ENCODE results near the gene ARRDC2.
"Not testable (repeated sequence)": the region's sequence is repeated elsewhere in the genome, so short reads cannot be mapped to it uniquely, and the experiment has no call there.

Gene ARRDC2

GRCh38 chr19:18007917-18008673 lies at the start of gene ARRDC2:
Gene ARRDC2, plus strand, starts transcription at chr19:18008170. Its CDS starts 141 bp downstream, at chr19:18008311.
- peak; percentile 90 for DNase-seq (ENCODE audit: low spot score)

GRCh38 chr19:17963936-17964691 lies 43.9 kb upstream of the ARRDC2 start:
- no peak for DNase-seq (ENCODE audit: low spot score)

GRCh38 chr19:17965370-17966128 lies 42.4 kb upstream of the ARRDC2 start:
- no peak for DNase-seq (ENCODE audit: low spot score)

GRCh38 chr19:17966129-17966483 lies 41.9 kb upstream of the ARRDC2 start:
- DNase-seq (ENCODE audit: low spot score): no peak

GRCh38 chr19:17966550-17967256 lies 41.3 kb upstream of the ARRDC2 start, which contains the start of gene KCNN1:
Gene KCNN1, plus strand, starts transcription at chr19:17967107. Its CDS starts 6,782 bp downstream, at chr19:17973889.
- no peak for DNase-seq (ENCODE audit: low spot score)

GRCh38 chr19:17967257-17968051 lies 40.5 kb upstream of the ARRDC2 start:
- DNase-seq (ENCODE audit: low spot score): no peak

GRCh38 chr19:17968362-17968761 lies 39.6 kb upstream of the ARRDC2 start:
- DNase-seq (ENCODE audit: low spot score): no peak

GRCh38 chr19:17969096-17969792 lies 38.7 kb upstream of the ARRDC2 start:
- no peak for DNase-seq (ENCODE audit: low spot score)

- no peak for DNase-seq (ENCODE audit: low spot score)
Observed at GRCh38 chr19:17972230-17972629, 35.7 kb upstream of the ARRDC2 start.

GRCh38 chr19:17973759-17974158 lies 34.2 kb upstream of the ARRDC2 start:
- DNase-seq (ENCODE audit: low spot score): no peak

GRCh38 chr19:17974551-17974950 lies 33.4 kb upstream of the ARRDC2 start:
- no peak for DNase-seq (ENCODE audit: low spot score)

- no peak for DNase-seq (ENCODE audit: low spot score)
Observed at GRCh38 chr19:17975032-17975431, 32.9 kb upstream of the ARRDC2 start.

GRCh38 chr19:17977021-17977420 lies 30.9 kb upstream of the ARRDC2 start:
- no peak for DNase-seq (ENCODE audit: low spot score)

GRCh38 chr19:17977488-17977887 lies 30.5 kb upstream of the ARRDC2 start:
- DNase-seq (ENCODE audit: low spot score): no peak

GRCh38 chr19:17981611-17982010 lies 26.4 kb upstream of the ARRDC2 start:
- no peak for DNase-seq (ENCODE audit: low spot score)

- DNase-seq (ENCODE audit: low spot score): no peak
Observed at GRCh38 chr19:17982430-17982829, 25.5 kb upstream of the ARRDC2 start.

- DNase-seq (ENCODE audit: low spot score): no peak
Observed at GRCh38 chr19:17985037-17985818, 22.7 kb upstream of the ARRDC2 start.

GRCh38 chr19:17986569-17986968 lies 21.4 kb upstream of the ARRDC2 start:
- DNase-seq (ENCODE audit: low spot score): not testable (repeated sequence)

GRCh38 chr19:17988161-17988560 lies 19.8 kb upstream of the ARRDC2 start:
- no peak for DNase-seq (ENCODE audit: low spot score)

Data from activated CD4-positive, alpha-beta T cell treated with anti-CD3 and anti-CD28 coated beads, Interleukin-2, Interleukin-4, amounts not matched to agents 100 ng/mL and 50 ng/mL, durations not matched to agents 16 hours and 8 hours (primary cell).